ENCODE data around the gene IQGAP2.
A peak's percentile ranks its signal among the peaks of the same experiment; 100 is the strongest.
"Not testable (repeated sequence)": the region's sequence is repeated elsewhere in the genome, so short reads cannot be mapped to it uniquely, and the experiment has no call there.

IQGAP2 gene

GRCh38 chr5:76545184-76545583 lies 142.1 kb downstream of the IQGAP2 start:
- no peak for DNase-seq

DNA sequence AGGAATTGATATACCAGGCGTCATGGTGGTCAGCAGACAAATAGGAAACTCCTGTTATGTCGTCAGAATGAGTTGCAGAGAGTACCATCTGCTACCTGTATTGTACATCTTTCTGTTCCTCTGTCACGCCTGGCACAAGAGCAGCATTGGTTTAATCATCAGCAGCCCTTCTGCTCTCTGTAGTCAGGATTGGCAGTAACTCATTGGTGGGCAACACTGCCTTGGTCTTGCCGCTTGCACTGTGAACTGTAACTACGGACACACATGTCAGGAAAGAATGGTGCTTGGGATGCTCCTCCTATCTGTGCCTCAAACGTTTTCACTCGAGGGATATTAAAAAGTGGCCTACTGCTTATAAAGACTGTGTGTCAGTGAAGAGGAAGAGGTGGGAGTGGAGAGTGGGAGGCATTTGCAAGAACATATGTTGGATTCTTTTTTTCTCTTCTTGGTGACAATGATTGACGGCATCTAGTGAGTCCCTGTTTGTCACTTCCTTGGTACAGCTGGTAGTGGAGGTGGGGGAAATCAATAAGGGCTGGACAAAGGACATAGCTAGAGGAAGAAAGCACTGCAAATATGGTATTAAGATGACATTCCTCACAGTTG lies 143.5 kb downstream of the IQGAP2 start:
- DNase-seq: no peak

DNA sequence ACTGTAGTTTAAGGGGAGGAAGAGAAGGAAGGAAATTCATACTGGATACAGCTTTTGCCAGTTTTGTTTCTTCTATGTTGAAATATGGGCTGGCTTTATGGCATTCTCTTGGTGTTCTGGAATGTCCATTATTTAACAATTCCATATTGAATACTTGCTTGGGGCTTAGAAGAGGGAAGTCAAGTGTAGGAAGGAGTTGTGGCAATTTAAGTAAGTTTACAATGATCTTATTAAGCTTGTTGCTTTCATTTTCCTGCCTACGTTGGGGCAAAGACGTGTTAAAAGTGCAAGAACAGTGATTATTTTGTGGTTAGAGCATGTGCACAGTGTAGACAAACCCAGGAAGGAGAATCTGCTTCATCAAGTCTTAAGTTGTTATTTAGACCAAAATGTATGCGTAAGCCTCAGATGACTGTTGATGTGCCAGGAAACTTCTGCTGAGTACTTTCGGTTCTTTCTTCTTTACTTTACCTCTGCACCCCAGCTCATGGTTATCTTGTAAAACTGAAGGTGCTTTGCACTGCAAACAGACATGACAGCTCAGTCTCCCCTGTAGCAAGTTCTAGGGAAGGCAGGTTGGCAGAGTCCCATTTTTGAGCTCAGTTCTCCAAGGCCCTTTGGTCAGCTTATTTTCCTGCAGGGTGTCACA lies 144.3 kb downstream of the IQGAP2 start:
- no peak for DNase-seq

- no peak for DNase-seq
Measured at GRCh38 chr5:76547891-76548524, 144.9 kb downstream of the IQGAP2 start.

- peak; percentile 33 for DNase-seq
Measured at GRCh38 chr5:76548525-76549229, 145.6 kb downstream of the IQGAP2 start.

GRCh38 chr5:76550881-76551280 lies 147.8 kb downstream of the IQGAP2 start:
- not testable (repeated sequence) for DNase-seq

DNA sequence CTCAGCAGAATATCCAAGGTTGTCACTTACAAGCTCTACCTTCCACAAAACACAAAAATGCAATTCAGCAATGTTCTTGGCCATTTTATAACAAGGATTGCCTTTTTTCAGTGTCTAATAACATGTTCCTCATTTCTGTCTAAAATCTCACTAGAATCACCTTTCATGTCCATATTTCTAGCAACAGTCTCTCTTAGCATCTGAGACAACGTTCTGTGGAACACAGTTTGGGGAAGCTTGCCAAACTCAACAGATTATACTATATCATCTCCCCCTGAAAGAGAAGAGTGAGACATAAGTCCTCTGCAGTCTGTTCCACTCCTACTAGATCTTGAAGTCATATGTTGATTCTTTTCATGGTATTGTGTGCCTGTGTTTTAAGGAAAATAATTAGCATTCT lies 149.5 kb downstream of the IQGAP2 start:
- DNase-seq: no peak

DNA sequence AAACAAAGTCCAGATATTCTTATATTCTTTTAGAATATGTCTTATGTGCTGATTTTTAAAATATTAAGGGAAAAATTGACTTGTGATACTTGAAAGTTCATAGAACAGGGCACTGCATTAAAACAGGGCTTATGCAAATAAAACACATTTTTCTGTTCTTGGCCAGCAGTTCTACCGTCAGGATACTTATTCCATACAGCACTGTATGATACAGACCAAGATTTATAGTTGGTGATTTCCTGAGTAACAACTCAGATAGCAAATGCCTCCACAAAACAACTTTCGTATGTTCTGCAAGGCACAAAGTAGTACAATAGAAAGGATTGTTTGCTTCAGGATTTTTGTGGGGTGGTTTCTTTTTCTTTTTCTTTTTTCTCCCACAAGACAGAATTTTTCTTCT lies 150.2 kb downstream of the IQGAP2 start:
- DNase-seq: no peak

GRCh38 chr5:76555114-76555513 lies 152.0 kb downstream of the IQGAP2 start:
- no peak for DNase-seq

- no peak for DNase-seq
Measured at GRCh38 chr5:76555717-76556116, 152.6 kb downstream of the IQGAP2 start.

DNA sequence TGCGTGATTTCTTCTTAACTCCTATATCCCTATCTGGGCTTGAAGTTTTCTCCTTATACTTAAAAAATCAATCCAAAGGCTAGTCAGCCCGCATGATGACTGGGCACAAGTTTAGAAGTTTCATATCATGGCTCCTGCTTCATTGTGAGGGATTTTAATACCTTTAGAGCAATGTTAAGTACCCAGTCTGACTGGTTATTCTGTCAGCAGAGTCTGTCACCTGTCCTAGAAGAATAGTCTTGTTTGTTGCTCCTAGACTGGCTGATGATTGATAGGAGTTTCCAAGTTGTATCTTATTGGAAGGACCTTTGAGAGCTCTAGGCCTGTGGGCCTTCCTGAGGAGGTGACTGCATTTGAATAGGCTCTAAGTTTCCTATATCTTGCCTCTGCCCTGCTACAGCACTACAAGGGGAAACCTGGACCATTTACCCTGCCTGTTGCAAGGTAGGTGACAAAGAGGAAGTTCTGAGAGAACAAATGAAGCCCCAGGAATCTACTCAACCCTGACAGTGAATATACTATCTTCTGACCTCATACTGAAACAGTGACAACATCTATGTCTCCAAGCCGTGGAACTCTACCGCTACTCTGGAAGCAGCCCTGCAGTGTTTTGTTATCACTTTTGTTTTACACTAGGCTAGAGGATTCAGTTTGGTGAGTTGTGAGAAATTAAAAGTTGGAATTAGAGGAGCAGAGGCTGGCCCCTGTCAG lies 153.6 kb downstream of the IQGAP2 start:
- DNase-seq: no peak

DNA sequence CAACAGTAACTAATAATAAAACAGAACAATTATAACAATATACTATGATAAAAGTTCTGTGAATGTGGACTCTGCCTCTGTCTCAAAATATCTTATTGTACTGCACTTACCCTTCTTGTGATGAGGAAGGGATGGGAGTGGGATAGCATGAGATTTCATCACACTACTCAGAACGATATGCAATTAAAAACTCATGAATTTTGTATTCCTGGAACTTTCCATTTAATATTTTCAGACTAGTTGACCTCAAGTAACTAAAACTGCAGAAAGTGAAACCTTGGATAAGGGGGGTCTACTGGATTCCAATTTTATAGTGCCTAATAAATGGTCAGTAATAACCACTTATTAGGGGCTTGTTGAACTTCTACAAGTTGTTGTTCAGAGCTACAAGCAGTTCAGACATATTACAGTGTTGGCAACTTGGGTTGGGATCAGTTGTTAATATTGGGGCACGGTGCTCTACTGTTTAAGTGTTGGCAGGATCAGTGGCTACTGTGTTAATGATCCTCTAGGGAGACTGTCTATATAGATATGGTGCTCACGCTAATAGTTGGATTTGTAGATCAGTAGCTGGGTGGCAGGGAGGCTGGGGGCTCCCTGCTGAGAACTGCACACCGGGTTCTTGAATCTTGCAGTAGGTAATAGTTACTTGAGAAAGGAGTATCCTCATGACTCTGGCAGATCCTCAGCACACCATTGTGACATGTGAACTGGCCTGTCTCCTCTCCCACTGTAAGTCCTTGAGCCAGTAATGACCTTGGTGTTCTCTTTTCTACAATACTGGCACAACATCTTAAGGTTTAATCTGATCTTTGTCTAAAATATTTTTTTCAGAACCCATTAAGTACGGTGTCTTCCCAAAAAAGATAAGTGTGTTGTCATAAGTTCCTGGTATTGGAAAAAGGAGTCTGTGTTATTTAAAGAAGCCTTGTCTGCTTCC lies 158.1 kb downstream of the IQGAP2 start:
- no peak for DNase-seq

- no peak for DNase-seq
Measured at GRCh38 chr5:76561959-76562358, 158.9 kb downstream of the IQGAP2 start.

DNA sequence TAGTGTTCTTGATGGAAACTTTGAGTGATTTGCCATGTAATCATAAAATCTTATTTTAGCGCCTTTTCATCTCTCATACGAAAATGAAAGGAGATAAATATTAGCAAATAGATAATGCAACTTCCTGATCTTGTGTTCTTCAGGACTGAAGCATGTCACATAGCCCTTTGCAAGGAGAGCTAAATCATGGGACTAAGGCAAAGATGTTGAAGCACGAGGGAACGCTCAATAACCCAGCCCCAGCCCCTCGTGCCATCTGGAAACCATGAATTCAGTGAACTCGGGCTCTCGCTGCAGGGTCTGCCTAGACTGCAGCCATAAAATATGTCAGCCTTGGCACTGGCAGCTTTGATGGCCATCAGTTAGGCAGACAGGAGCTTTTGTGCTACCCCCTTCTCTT lies 161.9 kb downstream of the IQGAP2 start:
- no peak for DNase-seq

DNA sequence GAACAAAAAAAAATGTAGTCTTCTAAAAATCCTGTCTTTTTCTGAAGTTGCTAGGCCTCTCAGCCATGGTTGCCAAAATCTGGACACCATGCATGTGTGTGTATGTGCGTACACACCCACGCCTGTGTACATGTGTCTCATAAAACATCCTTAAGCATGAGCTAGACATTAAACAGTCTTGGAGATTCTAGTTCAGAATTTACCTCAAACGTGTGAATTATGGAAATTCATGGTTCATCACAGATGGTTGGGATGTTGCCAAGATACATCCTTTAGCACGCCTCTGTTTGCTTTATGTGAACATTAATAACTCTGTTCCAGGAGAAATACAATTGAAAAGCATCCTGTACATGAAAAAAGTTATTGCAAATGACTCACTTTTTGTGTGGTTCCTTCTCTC lies 167.1 kb downstream of the IQGAP2 start:
- no peak for DNase-seq

DNA sequence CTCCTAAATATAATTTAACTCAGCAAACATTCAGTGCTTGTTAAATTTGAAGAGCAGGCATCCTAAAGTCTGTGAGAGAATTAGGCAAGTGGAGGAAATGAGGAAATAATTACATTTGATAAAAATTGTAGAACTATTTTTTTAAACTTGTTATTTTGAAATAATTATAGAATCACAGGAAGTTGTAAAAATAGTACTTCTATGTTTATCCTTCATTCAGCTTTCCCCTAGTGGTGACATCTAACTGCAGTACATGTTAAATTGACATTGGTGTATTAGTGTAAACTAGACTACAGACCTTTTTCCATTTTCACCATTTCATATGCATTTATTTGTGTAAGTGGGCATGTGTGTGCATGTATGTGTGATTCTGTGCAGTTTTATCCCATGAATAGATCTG lies 168.5 kb downstream of the IQGAP2 start:
- no peak for DNase-seq

- no peak for DNase-seq
Measured at GRCh38 chr5:76576450-76576849, 173.4 kb downstream of the IQGAP2 start.

GRCh38 chr5:76576996-76577395 lies 173.9 kb downstream of the IQGAP2 start:
- no peak for DNase-seq

DNA sequence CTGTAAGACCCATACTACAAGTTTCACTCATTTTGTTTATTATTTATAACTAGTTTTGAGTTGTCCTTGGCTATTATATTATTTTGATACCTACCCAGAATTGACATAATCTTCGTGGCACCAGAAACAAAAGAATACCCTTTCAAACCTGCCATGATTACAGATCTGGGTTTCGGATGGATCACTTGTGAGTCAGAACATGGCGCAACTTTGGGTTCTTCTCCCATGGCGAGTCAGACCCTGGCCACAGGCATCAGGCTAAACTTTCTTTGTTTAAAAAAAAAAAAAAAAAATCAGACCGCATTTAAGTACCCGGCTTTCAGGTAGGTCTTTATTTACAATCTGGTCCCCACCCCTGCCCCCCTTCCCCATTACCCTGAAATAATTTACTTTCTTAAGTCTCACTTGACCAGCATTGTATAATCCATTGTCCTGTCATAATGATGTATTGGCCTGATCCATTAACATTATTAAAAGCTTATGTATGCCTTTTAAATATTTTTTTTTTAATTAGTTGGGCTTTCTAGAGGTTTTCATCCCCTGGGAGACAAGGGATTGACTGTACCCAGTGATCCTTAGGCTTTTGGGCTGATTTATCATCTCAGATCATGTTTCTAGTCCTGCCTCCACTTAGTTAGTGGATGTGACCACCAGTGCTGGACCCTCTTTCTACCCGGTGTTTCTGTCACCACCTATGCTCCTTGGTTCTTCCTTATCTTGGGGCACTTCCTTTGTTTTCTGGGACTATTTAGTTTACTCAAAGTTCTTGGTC lies 176.3 kb downstream of the IQGAP2 start:
- DNase-seq: no peak

DNA sequence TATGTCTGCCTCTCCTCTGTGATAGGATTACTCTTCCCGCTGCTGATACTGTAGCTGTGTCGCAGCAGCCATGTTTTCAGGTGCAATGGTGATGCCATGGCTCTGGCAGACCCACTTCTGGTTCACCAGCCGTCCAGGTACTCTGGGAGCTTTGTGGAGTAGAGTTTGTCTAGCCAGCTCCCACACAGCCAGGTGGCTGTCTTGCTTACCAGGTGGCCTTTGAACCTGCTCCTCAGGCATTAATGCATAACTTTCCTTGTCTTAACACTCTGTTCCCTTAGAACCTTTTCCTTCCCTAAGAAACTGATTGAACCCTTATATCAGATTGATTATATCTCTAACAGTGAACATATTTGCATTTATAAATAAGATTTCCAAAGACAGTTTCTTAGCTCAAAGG lies 177.9 kb downstream of the IQGAP2 start:
- no peak for DNase-seq

Measured in NCI-H2029 treated with DMSO at 0.1 percent for 48 hours (cell line).